Measurements from ENCODE around the gene MRPS26. TPM values are rescaled to one million over a fixed set of nuclear protein-coding genes. Genes with fewer than 3 reads are reported as not detected.
A peak's percentile ranks its signal among the peaks of the same experiment; 100 is the strongest.

MRPS26 gene
- total and polyA plus RNA-seq, 2 of the 13 experiments (the other 11 are each of a cell fraction or from before 2014, with no cell fraction given), result 89.8 to 187 TPM

- TF ChIP-seq ZNF704 (CRISPR knock-in tag; IDR thresholded peaks at IDR 0.05; ENCODE audit: borderline replicate concordance) (0 out of 2 replicates have a peak, but pooled peaks have one; percentile 55), ESRRA (CRISPR knock-in tag; IDR thresholded peaks at IDR 0.05; ENCODE audit: low read depth) (no peak), REXO4 (CRISPR knock-in tag; IDR thresholded peaks at IDR 0.05; ENCODE audit: borderline replicate concordance) (no peak), ZNF556 (CRISPR knock-in tag; IDR thresholded peaks at IDR 0.05; ENCODE audit: borderline replicate concordance) (no peak), MXD1 (CRISPR knock-in tag; IDR thresholded peaks at IDR 0.05) (peak; percentile 26; the same call in 1 of the 2 replicates), TFAP4 (IDR thresholded peaks at IDR 0.05; ENCODE audit: borderline replicate concordance, low read depth) (peak; percentile 62; the same call in 1 of the 2 replicates), ZNF253 (CRISPR knock-in tag; IDR thresholded peaks at IDR 0.05; ENCODE audit: borderline replicate concordance) (no peak), ZNF768 (CRISPR knock-in tag; IDR thresholded peaks at IDR 0.05) (no peak), ZNF792 (CRISPR knock-in tag; IDR thresholded peaks at IDR 0.05) (no peak), DBP (CRISPR knock-in tag; IDR thresholded peaks at IDR 0.05; ENCODE audit: not compliant biosample characterization) (no peak), TP53 (CRISPR knock-in tag; conservative IDR thresholded peaks at IDR 0.05) (no peak), HOXA3 (CRISPR knock-in tag; IDR thresholded peaks at IDR 0.05) (peak; percentile 18), ZNF296 (CRISPR knock-in tag; conservative IDR thresholded peaks at IDR 0.05) (no peak), ZNF652 (CRISPR knock-in tag; IDR thresholded peaks at IDR 0.05; ENCODE audit: borderline replicate concordance, low read depth) (no peak), ATF7-NPFF (CRISPR knock-in tag; IDR thresholded peaks at IDR 0.05; ENCODE audit: low read depth) (no peak), PAWR (CRISPR knock-in tag; IDR thresholded peaks at IDR 0.05; ENCODE audit: borderline replicate concordance) (0 out of 2 replicates have a peak, but pooled peaks have one; percentile 35), RXRA (CRISPR knock-in tag; IDR thresholded peaks at IDR 0.05) (no peak), ZNF746 (CRISPR knock-in tag; IDR thresholded peaks at IDR 0.05) (no peak), NONO (IDR thresholded peaks at IDR 0.05) (no peak), NONO (CRISPR knock-in tag; conservative IDR thresholded peaks at IDR 0.05) (peak; percentile 68), XBP1 (CRISPR knock-in tag; IDR thresholded peaks at IDR 0.05) (no peak), ZNF234 (CRISPR knock-in tag; conservative IDR thresholded peaks at IDR 0.05) (no peak), REL (CRISPR knock-in tag; conservative IDR thresholded peaks at IDR 0.05) (no peak), ZNF841 (CRISPR knock-in tag; IDR thresholded peaks at IDR 0.05; ENCODE audit: borderline replicate concordance) (no peak), ZKSCAN8 (CRISPR knock-in tag; IDR thresholded peaks at IDR 0.05; ENCODE audit: borderline replicate concordance) (no peak), ZNF343 (CRISPR knock-in tag; IDR thresholded peaks at IDR 0.05) (no peak)
Observed at GRCh38 chr20:3082955-3083952, 37.4 kb downstream of the MRPS26 start (continued).
